Measurements from ENCODE around the gene YAP1.

Gene YAP1

DNA sequence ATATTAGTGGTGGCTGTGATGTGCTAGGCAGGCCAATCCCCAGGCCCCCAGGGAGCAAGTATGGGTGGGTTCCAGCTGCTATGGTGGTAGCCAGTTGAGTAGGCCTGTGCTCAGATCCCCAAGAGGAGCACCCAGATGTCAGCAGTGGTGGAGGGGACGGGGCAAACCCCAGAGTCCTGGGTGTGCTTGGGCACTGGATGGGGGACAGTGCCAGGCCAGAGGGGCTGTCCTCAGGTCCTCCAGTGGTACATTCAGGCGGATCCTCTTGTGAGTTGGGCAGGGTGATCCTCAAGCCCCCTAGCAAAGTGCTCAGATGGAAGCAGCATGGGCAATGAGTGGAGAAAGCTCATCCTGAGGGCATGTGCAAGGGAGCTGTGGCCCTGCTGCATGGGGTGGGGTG lies 37.0 kb upstream of the YAP1 start:
- DNase-seq (ENCODE audit: insufficient read length, low spot score) = no peak
- FAIRE-seq = no peak
- TF ChIP-seq, protein P1, sequence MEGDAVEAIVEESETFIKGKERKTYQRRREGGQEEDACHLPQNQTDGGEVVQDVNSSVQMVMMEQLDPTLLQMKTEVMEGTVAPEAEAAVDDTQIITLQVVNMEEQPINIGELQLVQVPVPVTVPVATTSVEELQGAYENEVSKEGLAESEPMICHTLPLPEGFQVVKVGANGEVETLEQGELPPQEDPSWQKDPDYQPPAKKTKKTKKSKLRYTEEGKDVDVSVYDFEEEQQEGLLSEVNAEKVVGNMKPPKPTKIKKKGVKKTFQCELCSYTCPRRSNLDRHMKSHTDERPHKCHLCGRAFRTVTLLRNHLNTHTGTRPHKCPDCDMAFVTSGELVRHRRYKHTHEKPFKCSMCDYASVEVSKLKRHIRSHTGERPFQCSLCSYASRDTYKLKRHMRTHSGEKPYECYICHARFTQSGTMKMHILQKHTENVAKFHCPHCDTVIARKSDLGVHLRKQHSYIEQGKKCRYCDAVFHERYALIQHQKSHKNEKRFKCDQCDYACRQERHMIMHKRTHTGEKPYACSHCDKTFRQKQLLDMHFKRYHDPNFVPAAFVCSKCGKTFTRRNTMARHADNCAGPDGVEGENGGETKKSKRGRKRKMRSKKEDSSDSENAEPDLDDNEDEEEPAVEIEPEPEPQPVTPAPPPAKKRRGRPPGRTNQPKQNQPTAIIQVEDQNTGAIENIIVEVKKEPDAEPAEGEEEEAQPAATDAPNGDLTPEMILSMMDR (IDR thresholded peaks at IDR 0.05; ENCODE audit: insufficient read depth, missing control alignments) = no peak

DNA sequence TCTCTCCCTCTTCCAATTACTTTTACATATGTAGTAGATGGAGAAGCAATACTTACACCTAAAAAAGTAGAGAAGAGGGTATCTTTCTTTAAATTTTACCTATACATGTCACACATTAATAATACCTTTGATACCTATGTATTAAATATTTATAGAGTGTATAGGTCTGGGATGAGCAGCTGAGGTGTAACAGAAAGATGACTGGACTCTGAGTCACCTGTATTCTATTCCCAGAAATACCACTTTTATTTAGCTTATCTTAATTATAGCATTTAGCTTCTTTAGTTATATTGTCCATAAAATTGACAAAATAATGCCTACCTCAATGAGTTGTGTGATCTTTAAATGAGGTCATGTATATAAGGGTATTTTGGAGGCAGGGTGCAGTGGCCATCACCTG lies 30.6 kb upstream of the YAP1 start:
- no peak for DNase-seq (ENCODE audit: insufficient read length, low spot score)
- TF ChIP-seq, protein P1 (IDR thresholded peaks at IDR 0.05; ENCODE audit: insufficient read depth, missing control alignments) = no peak
- no peak for FAIRE-seq

DNA sequence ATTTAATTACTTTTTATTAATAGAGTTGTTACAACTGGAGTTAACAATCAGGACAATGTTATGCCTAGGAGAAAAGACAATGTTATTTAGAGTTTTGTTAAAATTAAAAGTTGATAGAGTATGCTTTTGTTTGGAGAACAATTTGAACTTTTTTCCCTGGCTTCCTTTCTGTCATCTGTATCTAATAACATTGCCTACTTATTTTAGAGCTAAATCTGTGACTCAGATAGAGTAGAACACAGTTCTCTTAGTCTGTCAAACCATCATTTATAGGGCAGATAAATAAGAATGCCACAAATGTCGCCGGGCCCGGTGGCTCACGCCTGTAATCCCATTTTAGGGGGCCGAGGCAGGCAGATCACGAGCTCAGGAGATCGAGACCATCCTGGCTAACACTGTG lies 28.9 kb upstream of the YAP1 start:
- DNase-seq (ENCODE audit: insufficient read length, low spot score) (no peak), FAIRE-seq (no peak)
- TF ChIP-seq, protein P1 (IDR thresholded peaks at IDR 0.05; ENCODE audit: insufficient read depth, missing control alignments) = no peak

DNA sequence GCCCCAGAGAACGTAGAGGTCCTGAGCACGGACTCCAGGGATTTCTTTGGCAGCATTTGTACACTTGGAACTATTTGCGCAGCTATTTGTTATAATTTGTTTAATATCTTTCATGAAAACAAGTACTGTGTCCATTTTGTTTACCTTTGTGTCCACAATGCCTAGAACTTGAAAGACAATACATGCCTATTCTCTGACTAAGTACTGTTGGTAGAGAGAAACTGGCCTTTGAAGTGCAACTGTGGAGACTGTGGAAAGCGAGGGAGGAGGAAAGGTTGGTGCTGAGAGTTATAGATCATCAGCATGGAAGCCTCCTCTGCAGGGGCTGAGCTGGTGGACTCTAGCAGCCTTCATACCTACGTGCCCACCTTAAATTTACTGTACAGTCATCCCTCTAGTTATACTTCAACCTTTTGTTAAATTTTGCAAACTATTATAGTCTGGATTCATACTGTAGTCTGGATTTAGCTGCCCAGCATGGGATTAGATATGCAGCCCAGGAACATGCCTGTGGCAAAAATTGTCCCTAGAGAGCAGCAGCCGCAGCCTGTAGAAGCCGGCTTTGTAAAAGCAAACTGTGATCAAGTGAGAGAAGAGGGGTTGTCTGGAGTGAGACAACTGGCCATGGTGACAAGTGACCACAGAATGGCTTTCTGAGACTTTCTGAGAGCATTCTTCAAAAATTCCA lies 24.2 kb upstream of the YAP1 start:
- TF ChIP-seq, protein P1 (IDR thresholded peaks at IDR 0.05; ENCODE audit: insufficient read depth, missing control alignments) = no peak
- DNase-seq (ENCODE audit: insufficient read length, low spot score) (no peak), FAIRE-seq (no peak)

DNA sequence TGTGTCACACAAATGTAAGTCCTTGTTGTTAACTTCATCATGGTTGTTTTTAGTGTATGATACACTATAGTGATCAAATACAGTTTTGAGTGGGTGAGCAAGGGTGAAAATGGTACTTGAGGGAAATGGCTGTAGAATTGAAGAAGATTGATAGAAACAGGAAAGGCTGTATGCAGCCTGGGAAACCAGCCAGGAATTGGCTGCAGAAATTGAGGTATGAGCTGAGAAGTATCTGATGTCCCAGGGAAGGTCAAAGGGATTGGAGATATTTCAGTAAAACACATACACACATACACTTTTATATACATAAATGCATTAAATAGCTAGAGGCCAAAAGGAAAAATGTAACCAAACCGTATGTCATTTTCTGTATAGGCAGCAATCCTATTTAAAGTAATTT lies 13.1 kb upstream of the YAP1 start:
- TF ChIP-seq, protein P1 (IDR thresholded peaks at IDR 0.05; ENCODE audit: insufficient read depth, missing control alignments) = no peak
- DNase-seq (ENCODE audit: insufficient read length, low spot score) (no peak), FAIRE-seq (no peak)

DNA sequence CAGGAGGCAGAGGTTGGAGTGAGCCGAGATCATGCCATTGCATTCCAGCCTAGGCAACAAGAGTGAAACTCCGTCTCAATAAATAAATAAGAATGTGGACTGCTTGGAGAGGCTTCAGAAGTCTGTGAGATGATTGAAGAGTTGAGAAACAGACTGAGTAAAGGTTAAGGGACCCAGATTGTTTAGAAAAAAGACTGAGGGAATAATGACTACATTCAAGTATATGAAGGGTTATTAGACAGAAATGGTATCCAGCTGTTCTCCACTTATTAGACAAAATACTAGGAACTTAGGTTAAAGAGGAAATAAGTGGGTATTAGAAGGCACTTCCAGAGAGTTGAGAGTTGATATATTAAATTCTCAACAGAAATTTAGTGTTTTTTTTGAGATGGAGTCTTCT lies 10.5 kb upstream of the YAP1 start:
- DNase-seq (ENCODE audit: insufficient read length, low spot score) = no peak
- no peak for FAIRE-seq
- TF ChIP-seq, protein P1 (IDR thresholded peaks at IDR 0.05; ENCODE audit: insufficient read depth, missing control alignments) = no peak

DNA sequence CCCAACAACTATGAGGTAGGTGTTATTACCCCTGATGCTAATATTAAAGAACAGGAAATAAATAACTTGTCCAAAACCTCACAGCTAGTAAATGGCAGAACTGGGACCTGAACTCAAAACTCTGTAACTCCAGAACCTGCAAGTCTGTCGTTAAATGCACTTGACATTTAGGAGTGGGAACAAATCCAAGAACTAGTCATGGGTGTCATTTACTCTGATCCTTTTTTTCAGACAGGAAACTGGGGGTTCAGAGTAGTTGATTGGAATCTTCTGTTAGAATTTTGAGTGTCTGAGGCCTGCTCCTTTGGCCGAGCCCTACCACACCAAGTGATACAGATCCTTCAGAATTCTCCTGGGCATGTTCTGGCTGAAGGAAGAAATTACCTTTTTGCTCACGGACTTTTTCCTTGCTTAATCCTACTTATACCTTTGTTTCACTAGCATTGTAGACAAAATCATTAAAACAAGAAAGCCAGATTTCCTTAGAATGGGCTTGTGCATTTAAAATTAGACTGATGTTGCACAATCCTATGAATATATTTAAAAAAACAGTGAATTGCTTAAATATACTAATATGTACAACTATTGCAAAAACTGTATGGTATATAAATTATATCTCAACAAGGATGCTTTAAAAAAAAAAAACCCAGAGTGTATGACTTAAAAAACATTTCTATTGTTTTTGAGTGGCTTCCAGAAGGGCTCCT lies 1.4 kb upstream of the YAP1 start:
- FAIRE-seq (no peak), DNase-seq (ENCODE audit: insufficient read length, low spot score) (no peak)
- TF ChIP-seq, protein P1 (IDR thresholded peaks at IDR 0.05; ENCODE audit: insufficient read depth, missing control alignments) = no peak
